Gastrocnemius medialis (tissue), 4 donors: Measurements from ENCODE around the gene VAMP7.

Experiments
- CTCF ChIP-seq, 5 experiments: fragments of 450-650 bp in 3 of 5; fragments of 200-600 bp in 2 of 5; sonication (generic) in 2 of 5; IDR thresholded peaks in 4 of 5; conservative IDR thresholded peaks in 1 of 5; 1 replicate in 4 of 5; 2 replicates in 1 of 5; pipeline ENCODE4 v1.5.1; 2016 to 2019; ENCODE audit warnings: antibody characterized with exemption in 5 of 5, mild to moderate bottlenecking in 3 of 5, moderate library complexity in 3 of 5
- POLR2A ChIP-seq, 2 donors: fragments of 450-650 bp; IDR thresholded peaks; one replicate each; pipeline ENCODE4 v1.6.1; 2017; ENCODE audit warnings: antibody characterized with exemption in 2 of 2, mild to moderate bottlenecking in 2 of 2, moderate library complexity in 2 of 2

GRCh38 chrX:155923200-155923599 lies 42.1 kb downstream of the VAMP7 start:
- TF ChIP-seq POLR2A (IDR thresholded peaks at IDR 0.05), result no peak
- no peak for TF ChIP-seq CTCF (IDR thresholded peaks at IDR 0.05 in 4 of 5, conservative IDR thresholded peaks at IDR 0.05 in 1 of 5)
